DND-41 (cell line): ENCODE results near the gene GABRB3.

Source experiments
- EZH2 ChIP-seq: IDR thresholded peaks from 3 replicates; pipeline ENCODE4 v1.6.1; 2012; ENCODE audit warnings: borderline replicate concordance, low read depth, mild to moderate bottlenecking, moderate library complexity, low read length, inconsistent platforms; ENCODE audit not compliant: severe bottlenecking
- TF ChIP-seq, protein P1 (sequence below): IDR thresholded peaks from 2 replicates; pipeline ENCODE4 v1.5.1; 2012; ENCODE audit warnings: borderline replicate concordance, low read length, moderate library complexity, mild to moderate bottlenecking; ENCODE audit not compliant: poor library complexity, severe bottlenecking; ENCODE audit errors: extremely low read depth

DNA sequence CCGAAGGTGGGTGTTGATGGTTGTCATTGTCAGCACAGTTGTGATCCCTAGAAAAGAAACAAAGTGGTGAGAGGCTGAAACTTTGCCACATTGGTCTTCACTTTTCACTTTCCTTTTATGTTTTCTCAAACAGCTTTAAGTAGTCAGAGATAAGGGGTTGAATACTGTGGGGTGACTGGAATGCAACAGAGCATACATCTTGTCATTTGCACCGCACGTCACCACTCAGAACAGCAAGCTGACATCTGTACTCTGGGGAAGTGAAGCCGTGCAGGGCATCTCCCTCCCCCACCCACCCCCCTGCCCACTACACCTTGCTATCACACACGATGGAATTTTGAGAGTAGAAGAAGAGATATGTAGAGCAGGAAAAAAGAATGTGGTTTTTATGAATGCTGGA is 211.7 kb downstream of the GABRB3 start:
- no peak for TF ChIP-seq EZH2
- TF ChIP-seq, protein P1, sequence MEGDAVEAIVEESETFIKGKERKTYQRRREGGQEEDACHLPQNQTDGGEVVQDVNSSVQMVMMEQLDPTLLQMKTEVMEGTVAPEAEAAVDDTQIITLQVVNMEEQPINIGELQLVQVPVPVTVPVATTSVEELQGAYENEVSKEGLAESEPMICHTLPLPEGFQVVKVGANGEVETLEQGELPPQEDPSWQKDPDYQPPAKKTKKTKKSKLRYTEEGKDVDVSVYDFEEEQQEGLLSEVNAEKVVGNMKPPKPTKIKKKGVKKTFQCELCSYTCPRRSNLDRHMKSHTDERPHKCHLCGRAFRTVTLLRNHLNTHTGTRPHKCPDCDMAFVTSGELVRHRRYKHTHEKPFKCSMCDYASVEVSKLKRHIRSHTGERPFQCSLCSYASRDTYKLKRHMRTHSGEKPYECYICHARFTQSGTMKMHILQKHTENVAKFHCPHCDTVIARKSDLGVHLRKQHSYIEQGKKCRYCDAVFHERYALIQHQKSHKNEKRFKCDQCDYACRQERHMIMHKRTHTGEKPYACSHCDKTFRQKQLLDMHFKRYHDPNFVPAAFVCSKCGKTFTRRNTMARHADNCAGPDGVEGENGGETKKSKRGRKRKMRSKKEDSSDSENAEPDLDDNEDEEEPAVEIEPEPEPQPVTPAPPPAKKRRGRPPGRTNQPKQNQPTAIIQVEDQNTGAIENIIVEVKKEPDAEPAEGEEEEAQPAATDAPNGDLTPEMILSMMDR, result no peak
